Bone marrow (tissue), 2 donors: ENCODE measurements around the gene MARCHF2.
"Not testable (repeated sequence)": the region's sequence is repeated elsewhere in the genome, so short reads cannot be mapped to it uniquely, and the experiment has no call there.

Source experiments
- DNase-seq, 2 donors: peaks; one replicate each; lab custom pipeline; 2025; lab: John Stamatoyannopoulos, UW

The MARCHF2 gene

GRCh38 chr19:8412783-8413628 lies at the start of gene MARCHF2:
MARCHF2 (plus strand) TSS chr19:8413305; CDS start chr19:8421841, 8,536 bp downstream.
- peak; percentile 89 to 91 for DNase-seq

GRCh38 chr19:8363803-8364771 lies 49.0 kb upstream of the MARCHF2 start, which contains the start of gene ANGPTL4:
ANGPTL4 (plus strand) TSS chr19:8364155; CDS start chr19:8364322, 167 bp downstream.
- no peak for DNase-seq

DNA sequence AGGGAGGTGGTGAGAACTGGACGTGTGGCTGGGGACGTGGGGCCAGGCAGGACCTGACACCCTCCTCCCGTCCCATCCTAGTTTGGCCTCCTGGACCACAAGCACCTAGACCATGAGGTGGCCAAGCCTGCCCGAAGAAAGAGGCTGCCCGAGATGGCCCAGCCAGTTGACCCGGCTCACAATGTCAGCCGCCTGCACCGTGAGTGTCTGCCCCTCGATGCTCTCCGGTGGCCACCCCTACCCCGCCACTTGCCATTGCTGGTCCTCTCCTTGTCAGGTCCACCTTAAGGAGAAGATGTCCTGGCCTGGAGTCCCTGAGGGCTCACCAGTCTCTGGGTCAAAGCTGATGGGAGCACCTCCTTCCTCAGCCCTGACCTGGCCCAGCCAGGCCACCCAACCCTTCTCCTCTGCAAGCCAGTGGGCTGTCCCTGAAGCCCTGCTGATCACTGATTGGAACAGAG lies 47.0 kb upstream of the MARCHF2 start:
- no peak for DNase-seq

- DNase-seq = no peak
Observed at GRCh38 chr19:8366961-8367326, 46.2 kb upstream of the MARCHF2 start.

DNA sequence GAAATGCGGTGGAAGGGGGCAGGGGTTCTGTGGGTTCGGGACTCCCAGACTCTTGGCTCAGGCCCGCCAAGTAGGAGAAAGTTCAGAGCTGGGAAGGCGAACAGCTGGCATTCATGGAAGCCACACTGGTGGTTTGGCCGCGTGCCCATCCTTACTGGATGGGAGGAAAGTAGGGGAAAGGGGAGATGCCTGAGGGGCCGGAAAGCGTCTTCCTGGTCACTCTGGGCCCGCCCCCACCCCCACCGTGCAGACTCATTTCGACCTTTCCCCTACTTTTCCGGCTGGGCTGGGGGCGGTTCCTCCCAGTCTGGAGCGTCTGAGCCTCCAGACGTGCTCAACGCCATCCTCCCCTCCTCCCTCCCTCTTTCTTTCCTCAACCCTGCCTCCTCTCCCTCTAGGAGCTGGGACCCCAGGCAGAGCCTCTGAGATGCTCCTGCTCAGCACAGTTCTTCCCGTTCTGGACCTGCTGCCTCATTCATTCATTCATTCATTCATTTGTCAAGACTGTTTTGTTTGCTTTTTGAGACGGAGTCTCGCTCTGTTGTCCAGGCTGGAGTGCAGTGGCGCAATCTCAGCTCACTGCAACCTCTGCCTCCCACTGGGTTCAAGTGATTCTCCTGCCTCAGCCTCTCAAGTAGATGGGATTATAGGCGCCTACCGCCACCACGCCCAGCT lies 45.6 kb upstream of the MARCHF2 start:
- no peak for DNase-seq

DNA sequence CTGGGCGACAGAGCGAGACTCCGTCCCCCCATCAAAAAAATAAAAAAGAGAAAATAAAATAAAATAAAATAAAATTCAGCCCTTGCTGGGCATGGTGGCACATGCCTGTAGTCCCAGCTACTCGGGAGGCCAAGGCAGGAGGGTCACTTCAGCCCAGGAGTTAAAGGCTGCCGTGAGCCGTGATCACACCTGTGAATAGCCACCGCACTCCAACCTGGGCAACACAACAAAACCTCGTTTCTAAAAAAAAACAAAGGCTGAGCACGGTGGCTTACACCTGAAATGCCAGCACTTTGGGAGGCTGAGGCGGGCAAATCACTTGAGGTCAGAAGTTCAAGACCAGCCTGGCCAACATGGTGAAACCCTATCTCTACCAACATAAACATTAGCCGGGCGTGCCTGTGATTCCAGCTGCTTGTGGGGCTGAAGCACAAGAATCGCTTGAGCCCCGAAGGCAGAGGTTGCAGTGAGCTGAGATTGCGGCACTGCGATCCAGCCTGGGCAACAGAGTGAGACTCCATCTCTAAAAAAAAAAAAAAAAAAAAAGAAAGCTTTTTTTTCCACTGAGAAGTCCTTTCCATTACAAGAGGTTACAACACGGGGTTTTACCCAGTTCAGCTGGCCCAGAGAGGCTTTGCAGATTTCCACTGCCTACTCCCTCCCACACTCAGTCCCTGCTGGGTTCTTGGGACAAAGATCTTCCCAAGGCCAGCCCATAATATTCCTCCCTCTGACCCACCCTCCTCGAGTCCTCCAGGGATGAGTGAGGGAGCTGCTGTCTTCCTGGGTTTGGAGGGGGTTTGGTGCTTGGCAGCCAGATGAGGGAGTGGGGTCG lies 42.7 kb upstream of the MARCHF2 start:
- DNase-seq = no peak

- no peak for DNase-seq
Observed at GRCh38 chr19:8371011-8371804, 41.9 kb upstream of the MARCHF2 start.

GRCh38 chr19:8373867-8374813 lies 39.0 kb upstream of the MARCHF2 start:
- no peak for DNase-seq

GRCh38 chr19:8375766-8376165 lies 37.3 kb upstream of the MARCHF2 start:
- not testable (repeated sequence) for DNase-seq

- not testable (repeated sequence) for DNase-seq
Observed at GRCh38 chr19:8376373-8376974, 36.6 kb upstream of the MARCHF2 start.

DNA sequence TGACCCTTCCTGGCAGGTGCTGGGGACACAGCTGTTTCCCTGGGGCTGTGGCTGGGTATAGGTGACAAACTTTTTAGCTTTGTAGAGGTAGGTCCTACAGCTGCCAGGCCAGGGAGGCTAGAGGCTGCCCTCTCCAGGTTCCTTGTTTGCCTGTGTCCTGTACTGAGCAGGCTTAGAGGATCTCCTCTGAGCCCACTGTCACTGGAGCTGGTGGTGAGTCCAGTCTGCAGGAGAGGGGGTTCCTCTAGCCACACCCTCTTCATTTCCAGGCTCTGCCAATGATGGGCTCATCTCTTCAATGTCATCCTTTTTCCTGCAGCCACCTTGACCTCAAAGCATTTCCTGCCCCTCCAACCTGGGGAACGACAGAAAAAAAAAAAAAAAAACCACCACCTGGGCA lies 35.5 kb upstream of the MARCHF2 start:
- DNase-seq = no peak

- not testable (repeated sequence) for DNase-seq
Observed at GRCh38 chr19:8379156-8379891, 33.8 kb upstream of the MARCHF2 start.

GRCh38 chr19:8384569-8384968 lies 28.5 kb upstream of the MARCHF2 start:
- DNase-seq = not testable (repeated sequence)

- DNase-seq = not testable (repeated sequence)
Observed at GRCh38 chr19:8385103-8385502, 28.0 kb upstream of the MARCHF2 start.

- not testable (repeated sequence) for DNase-seq
Observed at GRCh38 chr19:8385566-8385965, 27.5 kb upstream of the MARCHF2 start.

GRCh38 chr19:8386419-8386818 lies 26.7 kb upstream of the MARCHF2 start:
- not testable (repeated sequence) for DNase-seq

- DNase-seq = no peak
Observed at GRCh38 chr19:8386990-8387389, 26.1 kb upstream of the MARCHF2 start.
